Measurements from ENCODE around the gene DLG1.
"Not testable (repeated sequence)": the region's sequence is repeated elsewhere in the genome, so short reads cannot be mapped to it uniquely, and the experiment has no call there.

DNA sequence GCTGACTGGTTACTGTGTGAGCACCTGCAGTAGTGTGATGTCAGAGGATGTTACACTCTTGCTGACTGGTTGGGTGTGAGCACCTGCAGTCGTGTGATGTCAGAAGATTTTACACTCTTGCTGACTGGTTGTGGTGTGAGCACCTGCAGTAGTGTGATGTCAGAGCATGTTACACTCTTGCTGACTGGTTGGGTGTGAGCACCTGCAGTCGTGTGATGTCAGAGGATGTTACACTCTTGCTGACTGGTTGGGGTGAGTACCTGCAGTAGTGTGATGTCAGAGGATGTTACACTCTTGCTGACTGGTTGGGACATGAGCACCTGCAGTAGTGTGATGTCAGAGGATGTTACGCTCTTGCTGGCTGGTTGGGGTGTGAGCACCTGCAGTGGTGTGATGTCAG lies 264.6 kb downstream of the DLG1 start:
- TF ChIP-seq, protein P1, sequence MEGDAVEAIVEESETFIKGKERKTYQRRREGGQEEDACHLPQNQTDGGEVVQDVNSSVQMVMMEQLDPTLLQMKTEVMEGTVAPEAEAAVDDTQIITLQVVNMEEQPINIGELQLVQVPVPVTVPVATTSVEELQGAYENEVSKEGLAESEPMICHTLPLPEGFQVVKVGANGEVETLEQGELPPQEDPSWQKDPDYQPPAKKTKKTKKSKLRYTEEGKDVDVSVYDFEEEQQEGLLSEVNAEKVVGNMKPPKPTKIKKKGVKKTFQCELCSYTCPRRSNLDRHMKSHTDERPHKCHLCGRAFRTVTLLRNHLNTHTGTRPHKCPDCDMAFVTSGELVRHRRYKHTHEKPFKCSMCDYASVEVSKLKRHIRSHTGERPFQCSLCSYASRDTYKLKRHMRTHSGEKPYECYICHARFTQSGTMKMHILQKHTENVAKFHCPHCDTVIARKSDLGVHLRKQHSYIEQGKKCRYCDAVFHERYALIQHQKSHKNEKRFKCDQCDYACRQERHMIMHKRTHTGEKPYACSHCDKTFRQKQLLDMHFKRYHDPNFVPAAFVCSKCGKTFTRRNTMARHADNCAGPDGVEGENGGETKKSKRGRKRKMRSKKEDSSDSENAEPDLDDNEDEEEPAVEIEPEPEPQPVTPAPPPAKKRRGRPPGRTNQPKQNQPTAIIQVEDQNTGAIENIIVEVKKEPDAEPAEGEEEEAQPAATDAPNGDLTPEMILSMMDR (IDR thresholded peaks at IDR 0.05) = not testable (repeated sequence)
- TF ChIP-seq POLR2A, POLR2AphosphoS5 (IDR thresholded peaks at IDR 0.05): not testable (repeated sequence)
